Dedifferentiated amniotic fluid mesenchymal stem cell (primary cell): ENCODE measurements around the gene COX8C.
"Not testable (repeated sequence)": the region's sequence is repeated elsewhere in the genome, so short reads cannot be mapped to it uniquely, and the experiment has no call there.

Source experiments
- DNase-seq: peaks from one replicate; pipeline ENCODE4 v3.0.0-alpha.2; 2016; ENCODE audit errors: extremely low spot score

Gene COX8C

GRCh38 chr14:93369713-93370266 is 22.8 kb downstream of the COX8C start:
- DNase-seq = no peak

DNA sequence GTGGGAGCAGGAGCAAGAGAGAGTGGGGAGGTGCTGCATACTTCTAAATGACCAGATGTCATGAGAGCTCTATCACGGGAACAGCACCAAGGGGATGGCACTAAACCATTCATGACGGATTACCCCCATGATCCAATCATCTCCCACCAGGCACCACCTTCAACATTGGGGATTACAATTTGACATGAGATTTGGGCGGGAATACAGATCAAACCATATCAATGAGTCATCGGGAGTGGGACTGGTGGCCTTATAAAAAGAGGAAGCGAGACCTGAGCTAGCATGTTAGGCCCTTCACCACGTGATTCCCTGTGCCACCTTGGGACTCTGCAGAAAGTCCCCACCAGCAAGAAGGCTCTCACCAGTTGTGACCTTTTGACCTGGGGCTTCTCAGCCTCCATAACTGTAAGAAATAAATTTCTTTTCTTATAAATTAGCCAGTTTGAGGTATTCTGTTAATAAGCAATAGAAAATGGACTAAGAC is 28.7 kb downstream of the COX8C start:
- no peak for DNase-seq

DNA sequence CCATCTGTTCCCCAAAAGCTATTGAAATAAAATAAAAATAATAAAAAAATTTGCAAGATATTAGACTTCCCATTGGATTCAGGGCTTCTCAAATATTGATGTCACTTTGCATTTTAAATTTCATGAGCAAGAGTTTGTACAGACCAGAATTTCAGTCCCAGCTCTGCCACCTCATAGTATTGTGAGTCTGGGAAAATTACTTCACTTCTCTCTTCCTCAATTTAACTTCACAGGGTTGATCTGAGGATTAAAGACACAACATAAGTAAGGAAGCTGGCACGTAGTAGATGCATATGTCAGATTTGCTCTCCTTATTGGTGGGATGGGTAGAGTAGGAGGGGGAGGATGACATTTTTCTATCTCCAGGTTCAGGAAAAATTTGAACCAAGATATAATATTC is 32.8 kb downstream of the COX8C start:
- DNase-seq = no peak

GRCh38 chr14:93381644-93382043 is 34.7 kb downstream of the COX8C start:
- no peak for DNase-seq

- DNase-seq = not testable (repeated sequence)
These were observed 37.3 kb downstream of the COX8C start for GRCh38 chr14:93384256-93384655.

DNA sequence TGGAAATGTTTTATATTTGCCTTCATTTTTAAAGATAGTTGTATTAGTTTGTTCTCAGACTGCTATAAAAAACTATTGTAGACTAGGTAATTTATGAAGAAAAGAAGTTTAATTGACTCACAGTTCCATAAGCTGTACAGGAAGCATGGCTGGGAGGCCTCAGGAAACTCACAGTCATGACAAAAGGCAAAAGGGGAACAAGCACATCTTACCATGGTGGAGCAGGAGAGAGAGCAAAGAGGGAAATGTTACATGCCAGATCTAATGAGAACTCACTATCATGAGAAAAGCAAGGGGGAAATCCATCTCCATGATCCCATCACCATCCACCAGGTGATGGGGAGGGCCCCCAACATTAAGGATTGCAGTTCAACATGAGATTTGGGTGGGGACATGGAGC is 48.2 kb downstream of the COX8C start:
- DNase-seq = no peak

DNA sequence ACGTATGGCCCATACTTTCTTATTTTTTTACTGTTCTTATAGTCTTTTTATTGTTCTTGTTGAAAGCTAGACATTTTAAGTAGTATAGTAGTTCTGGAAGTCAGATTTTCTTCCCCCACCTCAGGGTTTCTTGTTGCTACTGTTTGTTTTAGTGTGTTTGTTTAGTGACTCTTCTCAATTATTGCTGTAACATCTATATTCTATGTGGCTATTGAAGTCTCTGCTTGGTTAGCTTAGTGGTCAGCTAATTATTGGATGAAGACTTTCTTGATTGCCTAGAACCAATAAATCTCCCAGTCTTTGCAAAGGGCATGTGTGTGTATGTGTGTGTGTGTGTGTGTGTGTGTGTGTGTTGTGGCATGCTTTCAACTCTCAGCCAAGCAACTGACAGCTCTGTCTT is 49.5 kb downstream of the COX8C start:
- no peak for DNase-seq
